ENCODE data around the gene SLC39A6. TPM values are rescaled to one million over a fixed set of nuclear protein-coding genes. Genes with fewer than 3 reads are reported as not detected.

SLC39A6 gene
- total RNA-seq, 4 donors from 2014 or later: 30.3 to 59.0 (median 48.2) TPM

DNA sequence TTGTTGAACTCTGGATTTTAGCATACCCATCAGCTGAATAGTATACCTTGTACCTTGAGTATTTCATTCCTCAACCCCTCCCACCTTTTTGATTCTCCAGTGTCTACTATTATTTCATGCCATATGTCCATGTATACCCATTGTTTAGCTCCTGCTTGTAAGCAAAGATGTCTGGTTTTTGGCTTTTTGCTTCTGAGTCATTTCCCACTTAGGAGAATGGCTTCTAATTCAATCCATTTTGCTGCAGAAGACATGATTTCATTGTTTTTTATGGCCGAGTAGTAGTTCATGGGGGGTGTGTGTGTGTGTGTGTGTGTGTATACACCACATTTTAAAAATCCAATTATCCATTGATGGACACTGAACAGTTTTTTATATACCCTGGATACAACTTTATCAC lies 33.8 kb upstream of the SLC39A6 start:
- TF ChIP-seq, protein P1, sequence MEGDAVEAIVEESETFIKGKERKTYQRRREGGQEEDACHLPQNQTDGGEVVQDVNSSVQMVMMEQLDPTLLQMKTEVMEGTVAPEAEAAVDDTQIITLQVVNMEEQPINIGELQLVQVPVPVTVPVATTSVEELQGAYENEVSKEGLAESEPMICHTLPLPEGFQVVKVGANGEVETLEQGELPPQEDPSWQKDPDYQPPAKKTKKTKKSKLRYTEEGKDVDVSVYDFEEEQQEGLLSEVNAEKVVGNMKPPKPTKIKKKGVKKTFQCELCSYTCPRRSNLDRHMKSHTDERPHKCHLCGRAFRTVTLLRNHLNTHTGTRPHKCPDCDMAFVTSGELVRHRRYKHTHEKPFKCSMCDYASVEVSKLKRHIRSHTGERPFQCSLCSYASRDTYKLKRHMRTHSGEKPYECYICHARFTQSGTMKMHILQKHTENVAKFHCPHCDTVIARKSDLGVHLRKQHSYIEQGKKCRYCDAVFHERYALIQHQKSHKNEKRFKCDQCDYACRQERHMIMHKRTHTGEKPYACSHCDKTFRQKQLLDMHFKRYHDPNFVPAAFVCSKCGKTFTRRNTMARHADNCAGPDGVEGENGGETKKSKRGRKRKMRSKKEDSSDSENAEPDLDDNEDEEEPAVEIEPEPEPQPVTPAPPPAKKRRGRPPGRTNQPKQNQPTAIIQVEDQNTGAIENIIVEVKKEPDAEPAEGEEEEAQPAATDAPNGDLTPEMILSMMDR (IDR thresholded peaks at IDR 0.05; ENCODE audit: low read depth): no peak

GRCh38 chr18:36160959-36161371 lies 31.8 kb upstream of the SLC39A6 start:
- TF ChIP-seq, protein P1 (IDR thresholded peaks at IDR 0.05; ENCODE audit: low read depth): no peak

GRCh38 chr18:36158266-36158867 lies 29.2 kb upstream of the SLC39A6 start:
- TF ChIP-seq, protein P1 (IDR thresholded peaks at IDR 0.05; ENCODE audit: low read depth): no peak

DNA sequence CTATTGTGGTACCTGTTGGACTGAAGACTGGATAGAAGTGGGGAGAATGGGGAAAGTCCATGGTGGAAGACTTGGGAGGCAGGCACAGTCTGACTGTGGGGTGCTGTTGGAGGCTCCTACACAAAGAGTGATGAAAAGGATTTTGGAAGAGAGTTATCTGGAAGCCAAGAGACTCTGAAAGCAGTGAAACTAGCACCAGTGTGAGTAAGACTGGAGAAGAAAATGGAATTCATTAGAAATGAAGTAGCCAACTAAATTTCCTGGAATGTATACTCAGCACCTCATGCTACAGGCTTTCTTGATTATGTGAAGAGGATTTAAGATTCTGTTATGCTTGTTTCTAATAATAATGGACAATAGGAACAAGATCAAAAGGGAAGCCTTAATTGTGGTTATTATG lies 28.3 kb upstream of the SLC39A6 start:
- TF ChIP-seq, protein P1 (IDR thresholded peaks at IDR 0.05; ENCODE audit: low read depth): no peak

DNA sequence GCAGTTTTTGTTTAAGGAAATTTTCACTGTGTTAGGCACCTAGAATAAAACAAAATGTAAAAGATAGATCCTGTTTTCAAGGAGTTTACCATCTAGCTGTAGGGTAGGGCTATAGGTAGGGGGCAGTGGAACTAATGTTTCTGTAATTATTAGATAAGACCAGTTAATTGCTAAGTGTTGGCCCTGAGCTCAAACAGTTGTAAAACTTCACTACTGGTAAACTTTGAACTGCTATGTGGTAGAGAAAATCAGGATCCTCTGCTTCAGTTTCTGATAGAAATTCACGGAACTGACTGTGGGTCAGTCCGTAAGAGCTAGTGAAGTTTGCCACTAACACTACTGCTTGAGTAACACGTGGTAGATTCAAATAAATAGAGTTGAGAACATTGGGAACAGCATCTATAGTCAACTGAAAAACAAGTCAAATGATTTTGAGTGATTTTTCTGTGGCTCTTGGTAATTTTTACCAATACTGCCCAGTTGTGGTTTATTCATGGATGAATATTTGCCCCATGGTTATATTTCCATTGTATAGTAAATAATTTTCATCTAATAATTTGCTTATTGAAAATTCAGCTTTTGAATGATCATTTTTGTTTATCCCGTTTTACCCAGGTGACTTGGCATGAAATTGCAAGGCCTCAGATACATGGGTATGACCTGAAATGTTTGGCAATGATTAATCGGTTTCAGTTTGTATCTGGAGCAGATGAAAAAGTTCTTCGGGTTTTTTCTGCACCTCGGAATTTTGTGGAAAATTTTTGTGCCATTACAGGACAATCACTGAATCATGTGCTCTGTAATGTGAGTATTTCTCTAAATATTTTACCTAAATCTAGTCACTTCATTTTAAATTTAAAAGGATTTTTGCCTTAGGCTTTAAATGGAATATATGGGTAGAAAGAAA lies 27.0 kb upstream of the SLC39A6 start:
- TF ChIP-seq, protein P1 (IDR thresholded peaks at IDR 0.05; ENCODE audit: low read depth): no peak

DNA sequence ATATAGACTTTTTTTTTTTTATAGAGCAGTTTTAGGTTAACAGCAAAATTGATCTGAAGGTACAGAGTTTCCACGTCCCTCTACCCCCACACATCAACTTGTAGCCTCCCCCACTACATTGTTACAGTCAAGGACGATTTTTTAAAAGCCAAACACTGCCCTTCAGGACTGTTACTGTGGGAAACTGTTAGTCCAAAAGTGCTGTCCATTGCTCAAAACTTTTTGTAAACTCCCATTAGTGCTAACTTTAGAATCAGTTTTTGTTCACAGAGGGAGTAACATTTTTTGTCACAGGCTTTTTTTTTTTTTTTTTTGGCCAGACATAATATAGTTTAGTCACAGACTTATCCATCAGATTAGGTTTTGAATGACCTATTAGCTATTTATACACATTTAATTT lies 24.6 kb upstream of the SLC39A6 start:
- TF ChIP-seq, protein P1 (IDR thresholded peaks at IDR 0.05; ENCODE audit: low read depth): no peak

DNA sequence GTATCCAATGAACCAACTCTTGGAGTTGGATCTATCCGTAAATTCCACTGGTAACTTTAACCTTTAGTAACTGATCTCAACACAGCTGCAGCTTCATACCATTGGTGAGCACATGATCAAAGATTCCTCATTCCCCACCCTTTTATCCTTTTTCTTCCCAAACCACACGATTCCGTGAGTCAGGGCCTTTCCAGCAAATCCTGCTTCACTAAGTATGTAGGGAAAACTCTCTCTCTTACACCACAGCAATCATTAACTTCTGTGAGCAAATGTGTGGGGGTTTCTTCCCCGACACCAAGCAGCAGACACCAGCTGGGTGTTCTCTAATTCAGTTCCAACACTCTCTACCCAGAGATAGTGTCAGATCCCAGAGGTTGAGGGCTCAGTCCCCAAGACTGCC lies 24.1 kb upstream of the SLC39A6 start:
- TF ChIP-seq, protein P1 (IDR thresholded peaks at IDR 0.05; ENCODE audit: low read depth): no peak

Measured in subcutaneous adipose tissue (tissue), 4 donors.